ENCODE results near the gene CAMKMT.

The CAMKMT gene

GRCh38 chr2:44450806-44451205 lies 89.1 kb downstream of the CAMKMT start:
- no peaks in the 10 kb centered on the region for H3K9me2 ChIP-seq (replicated peaks; ENCODE audit: insufficient read depth, low read length)
- TF ChIP-seq EZH2phosphoT487 (IDR thresholded peaks at IDR 0.05; ENCODE audit: low read length) = no peak
- no peak for TF ChIP-seq CTCF (IDR thresholded peaks at IDR 0.05; ENCODE audit: low read length)
- TF ChIP-seq EZH2 (optimal IDR thresholded peaks at IDR 0.05; ENCODE audit: low read depth, low read length) = no peak
- no peaks in the 10 kb centered on the region for H3K36me3 ChIP-seq (replicated peaks; ENCODE audit: insufficient read depth, low read length)
- H3K79me2 ChIP-seq (ENCODE audit: low read length) = no peaks in the 10 kb centered on the region
- no peaks in the 10 kb centered on the region for H3F3A ChIP-seq (ENCODE audit: insufficient read depth, low read length)
- no peaks in the 10 kb centered on the region for H3K4me1 ChIP-seq (ENCODE audit: low read length)
- H4K20me1 ChIP-seq (ENCODE audit: insufficient read depth, low read length) = peaks cover 5% of the 10 kb centered on the region; the same call in 1 of the 2 replicates
- H3K4me3 ChIP-seq (ENCODE audit: low read length) = no peak overlapping the region
- no peak overlapping the region for H3K4me2 ChIP-seq (ENCODE audit: low read depth, low read length)
- no peaks in the 10 kb centered on the region for H3K27me3 ChIP-seq (replicated peaks; ENCODE audit: insufficient read depth, low read length)
- H3K9ac ChIP-seq (ENCODE audit: low read length) = no peak overlapping the region
- no peak for DNase-seq
- H2AFZ ChIP-seq (ENCODE audit: low read length) = no peak overlapping the region
- H3K9me3 ChIP-seq (replicated peaks; ENCODE audit: insufficient read depth, low read length) = no peaks in the 10 kb centered on the region
- no peak overlapping the region for H3K27ac ChIP-seq (ENCODE audit: low read length)

- Histone ChIP-seq H3K4me2 (ENCODE audit: low read depth, low read length) (no peak overlapping the region), H3K4me3 (ENCODE audit: low read length) (no peak overlapping the region), H3K4me1 (ENCODE audit: low read length) (no peaks in the 10 kb centered on the region), H3K9ac (ENCODE audit: low read length) (no peak overlapping the region), H3K9me3 (replicated peaks; ENCODE audit: insufficient read depth, low read length) (no peaks in the 10 kb centered on the region), H3K9me2 (replicated peaks; ENCODE audit: insufficient read depth, low read length) (no peaks in the 10 kb centered on the region), H2AFZ (ENCODE audit: low read length) (no peak overlapping the region), H3K36me3 (replicated peaks; ENCODE audit: insufficient read depth, low read length) (no peaks in the 10 kb centered on the region), H3K79me2 (ENCODE audit: low read length) (no peaks in the 10 kb centered on the region), H3K27me3 (replicated peaks; ENCODE audit: insufficient read depth, low read length) (no peaks in the 10 kb centered on the region), H3K27ac (ENCODE audit: low read length) (no peak overlapping the region), H3F3A (ENCODE audit: insufficient read depth, low read length) (no peaks in the 10 kb centered on the region), H4K20me1 (ENCODE audit: insufficient read depth, low read length) (peaks cover 5% of the 10 kb centered on the region; the same call in 1 of the 2 replicates)
- TF ChIP-seq EZH2phosphoT487 (IDR thresholded peaks at IDR 0.05; ENCODE audit: low read length) (no peak), EZH2 (optimal IDR thresholded peaks at IDR 0.05; ENCODE audit: low read depth, low read length) (no peak), CTCF (IDR thresholded peaks at IDR 0.05; ENCODE audit: low read length) (no peak)
- no peak for DNase-seq
These were observed 90.4 kb downstream of the CAMKMT start for GRCh38 chr2:44452069-44452583.

GRCh38 chr2:44453259-44453658 lies 91.5 kb downstream of the CAMKMT start:
- no peak for DNase-seq
- no peaks in the 10 kb centered on the region for H3K27me3 ChIP-seq (replicated peaks; ENCODE audit: insufficient read depth, low read length)
- H3K36me3 ChIP-seq (replicated peaks; ENCODE audit: insufficient read depth, low read length) = no peaks in the 10 kb centered on the region
- H3K27ac ChIP-seq (ENCODE audit: low read length) = no peak overlapping the region
- no peak overlapping the region for H3K4me3 ChIP-seq (ENCODE audit: low read length)
- H3F3A ChIP-seq (ENCODE audit: insufficient read depth, low read length) = no peaks in the 10 kb centered on the region
- H3K4me2 ChIP-seq (ENCODE audit: low read depth, low read length) = no peak overlapping the region
- H3K9ac ChIP-seq (ENCODE audit: low read length) = no peak overlapping the region
- H3K9me2 ChIP-seq (replicated peaks; ENCODE audit: insufficient read depth, low read length) = no peaks in the 10 kb centered on the region
- TF ChIP-seq EZH2phosphoT487 (IDR thresholded peaks at IDR 0.05; ENCODE audit: low read length) (no peak), EZH2 (optimal IDR thresholded peaks at IDR 0.05; ENCODE audit: low read depth, low read length) (no peak), CTCF (IDR thresholded peaks at IDR 0.05; ENCODE audit: low read length) (no peak)
- no peaks in the 10 kb centered on the region for H3K4me1 ChIP-seq (ENCODE audit: low read length)
- H3K79me2 ChIP-seq (ENCODE audit: low read length) = no peaks in the 10 kb centered on the region
- no peaks in the 10 kb centered on the region for H3K9me3 ChIP-seq (replicated peaks; ENCODE audit: insufficient read depth, low read length)
- no peak overlapping the region for H2AFZ ChIP-seq (ENCODE audit: low read length)
- peaks cover 5% of the 10 kb centered on the region; the same call in 1 of the 2 replicates for H4K20me1 ChIP-seq (ENCODE audit: insufficient read depth, low read length)
